ENCODE measurements around the gene NFASC.

The NFASC gene

GRCh38 chr1:204887846-204888245 is 17.2 kb downstream of the NFASC start:
- Histone ChIP-seq H3K27ac (ENCODE audit: low read depth, low read length, severe bottlenecking) (no peak overlapping the region), H3K9me3 (ENCODE audit: control insufficient read depth, low read length) (no peaks in the 10 kb centered on the region), H3K4me1 (ENCODE audit: control insufficient read depth, insufficient read depth, low read length, poor library complexity, severe bottlenecking) (peaks cover 2% of the 10 kb centered on the region), H3K4me3 (ENCODE audit: extremely low read depth, insufficient read depth, low read length, poor library complexity, severe bottlenecking) (no peak overlapping the region), H3K36me3 (ENCODE audit: control insufficient read depth, insufficient read depth, low read length) (no peaks in the 10 kb centered on the region)
- WGBS, 2 experiments (ENCODE audit: insufficient coverage in 2 of 2) = 95 to 96% methylated on average over 2 of the region's 2 CpGs

- Histone ChIP-seq H3K4me3 (ENCODE audit: extremely low read depth, insufficient read depth, low read length, poor library complexity, severe bottlenecking) (no peak overlapping the region), H3K4me1 (ENCODE audit: control insufficient read depth, insufficient read depth, low read length, poor library complexity, severe bottlenecking) (peaks cover 2% of the 10 kb centered on the region), H3K36me3 (ENCODE audit: control insufficient read depth, insufficient read depth, low read length) (no peaks in the 10 kb centered on the region), H3K27ac (ENCODE audit: low read depth, low read length, severe bottlenecking) (no peak overlapping the region), H3K9me3 (ENCODE audit: control insufficient read depth, low read length) (no peaks in the 10 kb centered on the region)
- no CpG with 5 or more reads among the region's 2 CpGs for WGBS, 2 experiments (ENCODE audit: insufficient coverage in 2 of 2)
These were observed 17.6 kb downstream of the NFASC start for GRCh38 chr1:204888294-204888693.

- WGBS, 2 experiments (ENCODE audit: insufficient coverage in 2 of 2) = 83 to 88% methylated on average over 1 to 3 of the region's 8 CpGs
- no peaks in the 10 kb centered on the region for H3K36me3 ChIP-seq (ENCODE audit: control insufficient read depth, insufficient read depth, low read length)
- H3K27ac ChIP-seq (ENCODE audit: low read depth, low read length, severe bottlenecking) = no peak overlapping the region
- H3K4me3 ChIP-seq (ENCODE audit: extremely low read depth, insufficient read depth, low read length, poor library complexity, severe bottlenecking) = no peak overlapping the region
- H3K4me1 ChIP-seq (ENCODE audit: control insufficient read depth, insufficient read depth, low read length, poor library complexity, severe bottlenecking) = peaks cover 2% of the 10 kb centered on the region
- no peaks in the 10 kb centered on the region for H3K9me3 ChIP-seq (ENCODE audit: control insufficient read depth, low read length)
These were observed 19.2 kb downstream of the NFASC start for GRCh38 chr1:204889681-204890383.

- H3K36me3 ChIP-seq (ENCODE audit: control insufficient read depth, insufficient read depth, low read length) = no peaks in the 10 kb centered on the region
- WGBS, 2 experiments (ENCODE audit: insufficient coverage in 2 of 2) = 50 to 80% methylated on average over 1 to 2 of the region's 3 CpGs
- peaks cover 2% of the 10 kb centered on the region for H3K4me1 ChIP-seq (ENCODE audit: control insufficient read depth, insufficient read depth, low read length, poor library complexity, severe bottlenecking)
- H3K9me3 ChIP-seq (ENCODE audit: control insufficient read depth, low read length) = no peaks in the 10 kb centered on the region
- H3K27ac ChIP-seq (ENCODE audit: low read depth, low read length, severe bottlenecking) = no peak overlapping the region
- H3K4me3 ChIP-seq (ENCODE audit: extremely low read depth, insufficient read depth, low read length, poor library complexity, severe bottlenecking) = no peak overlapping the region
These were observed 21.2 kb downstream of the NFASC start for GRCh38 chr1:204891860-204892259.

GRCh38 chr1:204894031-204894430 is 23.4 kb downstream of the NFASC start:
- H3K9me3 ChIP-seq (ENCODE audit: control insufficient read depth, low read length) = no peaks in the 10 kb centered on the region
- H3K4me1 ChIP-seq (ENCODE audit: control insufficient read depth, insufficient read depth, low read length, poor library complexity, severe bottlenecking) = peaks cover 2% of the 10 kb centered on the region
- H3K36me3 ChIP-seq (ENCODE audit: control insufficient read depth, insufficient read depth, low read length) = no peaks in the 10 kb centered on the region
- no peak overlapping the region for H3K27ac ChIP-seq (ENCODE audit: low read depth, low read length, severe bottlenecking)
- H3K4me3 ChIP-seq (ENCODE audit: extremely low read depth, insufficient read depth, low read length, poor library complexity, severe bottlenecking) = no peak overlapping the region

- 80 to 83% methylated on average over 1 of the region's 1 CpG for WGBS, 2 experiments (ENCODE audit: insufficient coverage in 2 of 2)
- Histone ChIP-seq H3K9me3 (ENCODE audit: control insufficient read depth, low read length) (no peaks in the 10 kb centered on the region), H3K27ac (ENCODE audit: low read depth, low read length, severe bottlenecking) (no peak overlapping the region), H3K4me3 (ENCODE audit: extremely low read depth, insufficient read depth, low read length, poor library complexity, severe bottlenecking) (no peak overlapping the region), H3K36me3 (ENCODE audit: control insufficient read depth, insufficient read depth, low read length) (no peaks in the 10 kb centered on the region), H3K4me1 (ENCODE audit: control insufficient read depth, insufficient read depth, low read length, poor library complexity, severe bottlenecking) (no peaks in the 10 kb centered on the region)
These were observed 23.9 kb downstream of the NFASC start for GRCh38 chr1:204894606-204895005.

GRCh38 chr1:204896023-204896422 is 25.4 kb downstream of the NFASC start:
- Histone ChIP-seq H3K27ac (ENCODE audit: low read depth, low read length, severe bottlenecking) (no peak overlapping the region), H3K9me3 (ENCODE audit: control insufficient read depth, low read length) (no peaks in the 10 kb centered on the region), H3K4me1 (ENCODE audit: control insufficient read depth, insufficient read depth, low read length, poor library complexity, severe bottlenecking) (no peaks in the 10 kb centered on the region), H3K36me3 (ENCODE audit: control insufficient read depth, insufficient read depth, low read length) (no peaks in the 10 kb centered on the region), H3K4me3 (ENCODE audit: extremely low read depth, insufficient read depth, low read length, poor library complexity, severe bottlenecking) (no peak overlapping the region)
- WGBS, 2 experiments (ENCODE audit: insufficient coverage in 2 of 2) = 83 to 96% methylated on average over 5 to 6 of the region's 6 CpGs

GRCh38 chr1:204896787-204897469 is 26.3 kb downstream of the NFASC start:
- H3K4me1 ChIP-seq (ENCODE audit: control insufficient read depth, insufficient read depth, low read length, poor library complexity, severe bottlenecking) = no peaks in the 10 kb centered on the region
- H3K27ac ChIP-seq (ENCODE audit: low read depth, low read length, severe bottlenecking) = no peak overlapping the region
- WGBS, 2 experiments (ENCODE audit: insufficient coverage in 2 of 2) = 81 to 90% methylated on average over 3 to 4 of the region's 5 CpGs
- no peaks in the 10 kb centered on the region for H3K9me3 ChIP-seq (ENCODE audit: control insufficient read depth, low read length)
- H3K36me3 ChIP-seq (ENCODE audit: control insufficient read depth, insufficient read depth, low read length) = no peaks in the 10 kb centered on the region
- no peak overlapping the region for H3K4me3 ChIP-seq (ENCODE audit: extremely low read depth, insufficient read depth, low read length, poor library complexity, severe bottlenecking)

- no peaks in the 10 kb centered on the region for H3K36me3 ChIP-seq (ENCODE audit: control insufficient read depth, insufficient read depth, low read length)
- no peak overlapping the region for H3K4me3 ChIP-seq (ENCODE audit: extremely low read depth, insufficient read depth, low read length, poor library complexity, severe bottlenecking)
- 70 to 88% methylated on average over 2 of the region's 2 CpGs for WGBS, 2 experiments (ENCODE audit: insufficient coverage in 2 of 2)
- H3K4me1 ChIP-seq (ENCODE audit: control insufficient read depth, insufficient read depth, low read length, poor library complexity, severe bottlenecking) = no peaks in the 10 kb centered on the region
- H3K9me3 ChIP-seq (ENCODE audit: control insufficient read depth, low read length) = no peaks in the 10 kb centered on the region
- H3K27ac ChIP-seq (ENCODE audit: low read depth, low read length, severe bottlenecking) = no peak overlapping the region
These were observed 30.1 kb downstream of the NFASC start for GRCh38 chr1:204900721-204901120.

GRCh38 chr1:204902671-204903070 is 32.0 kb downstream of the NFASC start:
- H3K4me1 ChIP-seq (ENCODE audit: control insufficient read depth, insufficient read depth, low read length, poor library complexity, severe bottlenecking) = no peaks in the 10 kb centered on the region
- no peak overlapping the region for H3K4me3 ChIP-seq (ENCODE audit: extremely low read depth, insufficient read depth, low read length, poor library complexity, severe bottlenecking)
- no peaks in the 10 kb centered on the region for H3K36me3 ChIP-seq (ENCODE audit: control insufficient read depth, insufficient read depth, low read length)
- WGBS, 2 experiments (ENCODE audit: insufficient coverage in 2 of 2) = 80 to 84% methylated on average over 2 to 4 of the region's 6 CpGs
- no peaks in the 10 kb centered on the region for H3K9me3 ChIP-seq (ENCODE audit: control insufficient read depth, low read length)
- no peak overlapping the region for H3K27ac ChIP-seq (ENCODE audit: low read depth, low read length, severe bottlenecking)

GRCh38 chr1:204904228-204904810 is 33.7 kb downstream of the NFASC start:
- 91 to 98% methylated on average over 6 to 7 of the region's 7 CpGs for WGBS, 2 experiments (ENCODE audit: insufficient coverage in 2 of 2)
- Histone ChIP-seq H3K4me1 (ENCODE audit: control insufficient read depth, insufficient read depth, low read length, poor library complexity, severe bottlenecking) (no peaks in the 10 kb centered on the region), H3K36me3 (ENCODE audit: control insufficient read depth, insufficient read depth, low read length) (no peaks in the 10 kb centered on the region), H3K27ac (ENCODE audit: low read depth, low read length, severe bottlenecking) (no peak overlapping the region), H3K9me3 (ENCODE audit: control insufficient read depth, low read length) (no peaks in the 10 kb centered on the region), H3K4me3 (ENCODE audit: extremely low read depth, insufficient read depth, low read length, poor library complexity, severe bottlenecking) (no peak overlapping the region)
